GM18498 (cell line): ENCODE results near the gene U2AF1L4.
A peak's percentile ranks its signal among the peaks of the same experiment; 100 is the strongest.

ENCODE experiments used
- ATAC-seq: cut with Tn5 transposase; IDR thresholded peaks from one replicate; pipeline ENCODE4 v1.9.1; 2021; ENCODE audit warnings: mild to moderate bottlenecking, moderate library complexity; ENCODE audit not compliant: unreplicated experiment

U2AF1L4 gene, protein sequence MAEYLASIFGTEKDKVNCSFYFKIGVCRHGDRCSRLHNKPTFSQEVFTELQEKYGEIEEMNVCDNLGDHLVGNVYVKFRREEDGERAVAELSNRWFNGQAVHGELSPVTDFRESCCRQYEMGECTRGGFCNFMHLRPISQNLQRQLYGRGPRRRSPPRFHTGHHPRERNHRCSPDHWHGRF

DNA sequence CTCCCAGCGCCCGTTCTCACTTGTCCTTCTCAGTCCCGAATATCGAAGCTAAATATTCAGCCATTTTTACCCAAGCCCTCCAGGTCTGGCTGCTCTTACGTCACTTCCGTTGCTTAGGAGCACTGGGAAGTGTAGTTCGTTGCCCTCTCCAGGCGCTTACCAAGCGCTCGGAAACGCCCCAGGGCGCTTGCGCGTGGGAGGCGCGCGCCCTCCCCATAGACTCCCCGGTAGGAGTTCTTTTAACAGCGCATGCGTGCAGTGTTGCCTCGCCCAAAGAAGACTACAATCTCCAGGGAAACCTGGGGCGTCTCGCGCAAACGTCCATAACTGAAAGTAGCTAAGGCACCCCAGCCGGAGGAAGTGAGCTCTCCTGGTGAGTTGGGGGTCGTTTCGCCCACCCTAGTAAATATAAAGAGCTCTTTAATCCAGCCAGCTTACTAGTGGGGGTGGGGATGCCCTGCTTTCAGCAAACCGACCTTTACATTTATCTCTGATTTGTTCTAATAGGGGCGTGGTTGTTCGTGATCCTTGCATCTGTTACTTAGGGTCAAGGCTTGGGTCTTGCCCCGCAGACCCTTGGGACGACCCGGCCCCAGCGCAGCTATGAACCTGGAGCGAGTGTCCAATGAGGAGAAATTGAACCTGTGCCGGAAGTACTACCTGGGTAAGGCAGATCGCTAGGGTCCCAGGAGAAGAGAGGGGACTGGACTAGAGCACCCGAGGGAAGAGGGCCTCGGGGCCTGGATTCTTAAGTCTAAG, at the start of gene U2AF1L4, which contains the start of gene PSENEN:
U2AF1L4 (minus strand) TSS at position 91 of the 759 bp plus-strand sequence; CDS start at position 64, 27 bp downstream.
PSENEN (plus strand) TSS at position 324 of the 759 bp plus-strand sequence; CDS start at position 604, 280 bp downstream.
- ATAC-seq: peak; percentile 47

DNA sequence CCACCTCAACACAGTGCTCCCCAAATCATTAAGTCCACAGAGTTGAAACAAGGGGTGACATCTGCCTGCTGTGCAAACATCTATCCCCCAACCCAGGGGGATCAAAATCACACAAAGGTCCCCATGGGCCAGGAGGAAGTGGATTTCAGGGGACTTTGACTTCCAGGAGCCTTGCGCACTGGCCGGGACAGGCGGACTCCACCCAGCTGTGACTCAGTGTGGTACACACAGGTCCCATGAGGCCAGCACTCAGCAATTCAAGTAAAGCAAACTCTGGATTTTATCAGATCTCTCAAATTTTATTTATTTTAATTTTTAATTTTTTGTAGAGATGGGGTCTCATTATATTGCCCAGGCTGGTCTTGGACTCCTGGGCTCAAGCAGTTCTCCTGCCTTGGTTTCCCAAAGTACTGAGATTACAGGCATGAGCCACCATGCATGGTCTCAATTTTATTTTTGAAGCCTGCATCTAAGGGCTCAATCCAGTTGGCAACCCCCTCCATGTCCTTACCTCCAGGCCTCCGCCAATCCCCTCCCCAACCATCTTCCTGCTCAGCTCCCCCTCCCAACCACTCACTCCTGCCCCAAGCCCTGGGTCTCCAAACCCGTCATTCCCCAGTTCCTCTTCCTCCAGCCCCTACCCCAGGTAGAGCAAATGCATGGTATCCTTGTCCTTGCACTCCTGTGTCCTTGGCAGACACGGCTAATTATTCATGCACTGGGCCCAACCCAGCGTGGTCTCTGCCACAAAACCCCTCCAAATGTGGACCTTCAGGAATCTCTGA, 48.4 kb upstream of the U2AF1L4 start:
- ATAC-seq: no peak

DNA sequence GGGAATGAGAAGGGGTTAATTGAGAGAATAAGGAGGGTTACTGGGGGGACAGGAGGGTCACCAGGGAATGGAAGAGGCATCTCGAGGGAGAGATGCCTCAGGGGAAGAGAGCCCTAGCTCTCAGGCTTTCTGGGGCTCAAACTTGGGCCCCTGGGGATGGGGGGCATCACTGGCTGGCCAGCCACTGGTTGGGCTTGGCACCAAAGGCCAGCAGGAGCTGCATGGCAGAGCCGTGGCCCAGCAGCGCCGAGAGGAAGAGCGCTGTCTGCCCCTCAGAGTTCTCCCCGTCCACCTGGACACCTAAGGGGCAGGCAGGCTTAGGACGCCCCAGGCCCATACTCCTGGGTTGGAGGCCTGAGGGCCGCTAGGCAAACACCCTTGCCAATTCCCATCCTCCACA, 47.7 kb upstream of the U2AF1L4 start:
- no peak for ATAC-seq

DNA sequence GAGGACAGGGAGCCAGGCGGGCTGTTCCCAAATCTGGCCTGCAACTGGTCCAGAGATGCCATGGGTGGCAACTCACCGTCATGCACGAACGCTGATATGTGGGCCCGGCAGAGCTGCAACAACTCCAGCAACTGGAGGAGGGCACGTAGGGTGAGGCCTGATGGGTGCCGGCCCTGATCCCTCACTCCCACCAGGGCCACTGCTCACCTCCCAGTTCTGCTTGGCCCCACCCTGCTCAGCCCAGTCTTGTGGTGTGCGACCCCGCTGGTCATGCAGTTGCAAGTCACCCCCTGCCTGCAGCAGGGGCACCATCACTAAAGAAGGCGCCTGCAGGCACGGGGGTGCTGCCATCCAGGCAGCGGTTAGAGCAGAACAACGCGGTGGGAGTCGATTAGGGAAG, 47.1 kb upstream of the U2AF1L4 start:
- no peak for ATAC-seq

DNA sequence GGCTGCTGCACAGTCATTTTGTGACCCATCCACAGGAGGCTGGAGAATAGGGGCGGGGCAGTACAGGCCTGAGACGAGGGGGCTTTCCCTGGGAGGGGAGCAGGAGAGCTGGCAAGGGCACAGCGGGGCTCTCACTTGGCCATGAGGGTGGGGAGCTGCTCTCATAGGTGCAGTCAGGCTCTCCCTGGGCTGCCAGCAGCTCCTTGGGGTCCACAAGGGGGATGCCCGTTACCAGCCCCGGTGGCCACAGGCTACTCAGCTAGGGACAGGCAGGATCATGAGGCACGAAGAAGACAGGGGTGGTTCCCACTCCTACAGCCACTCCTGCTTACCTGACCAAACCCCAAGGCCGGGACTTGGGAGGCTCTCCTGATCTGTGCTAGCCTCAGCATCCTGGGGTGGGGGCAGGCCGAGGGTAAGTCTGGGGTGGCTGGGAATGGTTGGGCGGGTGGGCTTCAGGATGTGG, 46.6 kb upstream of the U2AF1L4 start:
- no peak for ATAC-seq

DNA sequence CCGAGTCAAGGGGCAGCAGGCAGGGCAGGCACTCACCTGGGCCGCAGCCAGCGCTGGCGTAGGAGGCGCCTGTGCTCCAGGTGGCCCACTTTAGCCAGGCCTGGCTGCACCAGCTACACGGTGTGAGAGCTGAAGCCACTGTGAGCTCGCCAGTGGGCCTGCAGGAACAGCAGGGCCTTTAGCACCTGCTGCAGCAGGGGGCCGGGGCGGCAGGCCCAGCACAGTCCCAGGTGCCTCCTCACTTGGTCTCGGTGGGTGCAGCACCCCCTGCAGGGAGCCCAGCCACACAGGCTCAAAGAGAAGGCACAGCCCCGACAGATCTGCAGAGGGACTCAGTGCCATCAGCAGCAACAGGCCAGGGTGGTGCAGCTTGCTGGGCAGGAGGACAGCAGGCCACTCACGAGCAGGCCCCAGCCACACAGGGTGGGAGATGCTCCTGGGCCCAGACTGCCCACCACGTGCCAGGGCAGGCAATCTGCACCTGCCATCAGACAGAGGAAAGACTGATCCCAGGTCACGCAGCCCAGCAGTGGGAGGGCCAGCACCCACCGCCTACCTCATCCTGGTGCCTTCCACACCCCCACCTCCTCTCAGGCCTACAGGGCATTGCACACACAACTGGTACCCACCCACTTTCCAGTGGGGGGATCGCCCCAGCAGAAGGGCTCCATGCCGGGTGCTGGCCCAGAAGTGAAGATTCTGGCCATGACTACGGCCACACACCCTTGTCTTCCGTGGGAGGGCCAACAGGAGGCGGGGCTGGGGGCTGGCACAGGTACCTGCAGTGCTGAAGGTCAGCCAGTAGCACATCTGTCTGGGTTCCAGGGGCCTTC, 46.0 kb upstream of the U2AF1L4 start:
- no peak for ATAC-seq

DNA sequence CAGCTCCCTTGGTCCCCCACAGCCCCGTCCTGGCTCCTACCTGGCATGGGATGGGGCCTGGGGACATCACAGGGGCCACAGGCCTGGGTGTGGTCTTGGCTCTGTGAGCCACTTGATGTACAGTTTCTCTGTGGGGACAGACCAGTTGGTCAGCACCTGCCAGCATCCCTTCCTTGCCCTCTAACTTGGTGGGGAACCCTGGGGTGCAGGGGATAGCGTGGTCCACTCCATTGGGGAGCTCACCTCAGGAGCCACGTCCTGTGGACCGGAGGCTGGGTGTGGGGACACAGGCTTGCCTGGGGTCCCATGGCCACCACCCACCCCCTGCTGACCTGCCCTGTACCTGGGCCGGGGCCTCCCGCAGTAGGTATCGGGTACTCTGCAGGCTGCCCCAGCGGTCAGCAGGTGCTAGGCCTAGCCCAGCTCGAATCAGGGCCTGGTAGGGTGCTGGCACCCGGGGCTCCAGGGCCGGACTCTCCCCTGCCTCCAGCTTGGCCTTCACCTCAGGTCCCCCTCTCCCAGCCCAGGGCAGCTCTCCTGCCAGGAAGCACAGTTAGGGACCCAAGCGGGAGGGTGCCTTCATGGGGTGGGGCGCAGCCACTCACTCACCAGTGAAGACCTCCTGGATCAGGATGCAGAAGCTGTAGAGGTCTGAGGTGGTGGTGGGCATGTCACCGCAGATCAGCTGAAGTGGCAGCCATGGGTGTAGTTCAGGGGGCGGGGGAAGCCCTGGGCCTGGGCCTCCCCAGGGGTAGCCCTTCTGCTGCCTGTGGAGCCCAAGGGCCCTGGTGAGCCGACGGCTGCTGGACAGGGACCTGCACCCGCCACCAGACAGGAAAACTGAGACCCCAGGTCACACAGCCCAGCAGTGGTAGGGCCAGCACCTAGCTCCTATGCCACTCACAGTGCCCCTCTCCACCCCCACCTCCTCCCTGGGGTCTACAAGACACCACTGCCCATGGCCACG, 45.0 kb upstream of the U2AF1L4 start:
- ATAC-seq: no peak

DNA sequence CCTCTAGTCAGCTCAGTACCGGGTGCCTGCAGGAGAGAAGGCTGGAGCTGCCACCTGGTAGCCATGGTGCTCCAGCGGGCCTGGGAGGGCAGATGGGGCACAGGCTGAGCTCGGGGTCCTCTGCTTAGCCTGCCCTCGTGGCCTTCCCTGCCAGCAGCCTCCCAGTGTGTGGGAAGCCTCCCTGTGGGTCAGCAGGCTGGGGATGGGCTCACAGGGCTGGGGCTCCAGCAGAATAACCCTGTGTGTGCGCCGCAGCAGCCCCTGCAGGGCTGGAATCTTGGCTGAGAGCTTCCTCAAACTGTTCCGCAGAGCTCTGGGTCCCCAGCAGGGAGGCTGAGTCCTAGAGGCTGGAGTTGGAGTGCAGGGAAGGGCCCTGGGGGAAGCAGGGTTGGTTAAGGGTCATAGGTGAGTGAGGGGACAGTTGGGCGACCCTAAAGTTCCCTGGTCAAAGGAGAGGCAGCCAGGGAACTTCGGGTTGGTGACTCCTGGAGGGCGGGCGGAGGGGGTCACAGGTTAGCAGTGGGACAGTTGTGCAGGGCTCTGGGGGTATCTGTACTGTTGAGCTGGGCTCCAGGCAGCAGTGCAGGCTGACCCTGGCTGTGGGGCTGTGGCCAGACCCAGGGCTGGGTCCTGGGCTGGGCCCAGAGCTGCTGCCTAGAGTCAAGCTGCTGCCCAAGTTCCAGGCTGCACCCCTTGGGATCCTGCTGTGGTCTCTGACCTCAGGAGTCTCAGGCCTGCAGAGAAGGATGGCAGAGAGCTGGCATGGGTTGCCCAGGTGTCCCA, 44.2 kb upstream of the U2AF1L4 start:
- ATAC-seq: no peak

DNA sequence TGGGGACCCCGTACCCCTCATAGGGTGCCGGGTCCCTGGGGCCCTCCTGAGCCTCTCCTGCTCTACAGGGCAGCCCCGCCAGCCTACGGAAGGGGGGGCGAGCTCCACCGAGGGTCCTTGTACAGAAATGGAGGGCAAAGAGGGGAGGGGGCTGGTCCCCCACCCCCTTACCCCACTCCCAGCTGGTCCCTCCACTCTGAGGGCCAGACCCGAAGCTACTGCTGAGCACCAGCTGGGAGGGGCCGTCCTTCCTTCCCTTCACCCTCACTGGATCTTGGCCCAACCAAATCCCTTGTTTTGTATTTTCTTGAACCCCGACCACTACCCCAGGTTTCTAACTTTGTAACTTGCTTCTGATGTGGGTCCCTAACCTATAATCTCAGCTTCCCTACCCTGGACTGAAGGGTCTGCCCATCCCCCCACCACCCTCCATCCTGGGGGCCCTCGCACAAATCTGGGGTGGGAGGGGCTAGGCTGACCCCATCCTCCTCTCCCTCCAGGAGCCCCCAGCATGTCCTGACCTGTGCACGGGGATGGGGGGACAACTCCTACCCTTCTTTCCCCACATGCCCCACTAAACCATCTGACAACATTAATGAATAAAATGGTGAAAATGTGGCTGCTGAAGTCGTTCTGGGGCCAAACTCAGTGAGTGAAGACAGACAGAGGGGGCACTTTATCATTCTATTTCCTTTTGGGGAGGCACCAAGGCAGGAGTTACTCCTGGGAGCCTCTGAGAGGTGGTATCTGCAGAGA, 43.2 kb upstream of the U2AF1L4 start:
- no peak for ATAC-seq

DNA sequence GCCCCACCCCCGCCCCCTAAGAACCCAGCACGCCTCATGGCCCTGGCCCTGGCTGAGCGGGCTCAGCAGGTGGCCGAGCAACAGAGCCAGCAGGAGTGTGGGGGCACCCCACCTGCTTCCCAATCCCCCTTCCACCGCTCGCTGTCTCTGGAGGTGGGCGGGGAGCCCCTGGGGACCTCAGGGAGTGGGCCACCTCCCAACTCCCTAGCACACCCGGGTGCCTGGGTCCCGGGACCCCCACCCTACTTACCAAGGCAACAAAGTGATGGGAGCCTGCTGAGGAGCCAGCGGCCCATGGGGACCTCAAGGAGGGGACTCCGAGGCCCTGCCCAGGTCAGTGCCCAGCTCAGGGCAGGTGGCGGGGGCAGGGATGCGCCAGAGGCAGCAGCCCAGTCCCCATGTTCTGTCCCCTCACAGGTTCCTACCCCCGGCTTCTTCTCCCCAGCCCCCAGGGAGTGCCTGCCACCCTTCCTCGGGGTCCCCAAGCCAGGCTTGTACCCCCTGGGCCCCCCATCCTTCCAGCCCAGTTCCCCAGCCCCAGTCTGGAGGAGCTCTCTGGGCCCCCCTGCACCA, 42.1 kb upstream of the U2AF1L4 start:
- no peak for ATAC-seq

DNA sequence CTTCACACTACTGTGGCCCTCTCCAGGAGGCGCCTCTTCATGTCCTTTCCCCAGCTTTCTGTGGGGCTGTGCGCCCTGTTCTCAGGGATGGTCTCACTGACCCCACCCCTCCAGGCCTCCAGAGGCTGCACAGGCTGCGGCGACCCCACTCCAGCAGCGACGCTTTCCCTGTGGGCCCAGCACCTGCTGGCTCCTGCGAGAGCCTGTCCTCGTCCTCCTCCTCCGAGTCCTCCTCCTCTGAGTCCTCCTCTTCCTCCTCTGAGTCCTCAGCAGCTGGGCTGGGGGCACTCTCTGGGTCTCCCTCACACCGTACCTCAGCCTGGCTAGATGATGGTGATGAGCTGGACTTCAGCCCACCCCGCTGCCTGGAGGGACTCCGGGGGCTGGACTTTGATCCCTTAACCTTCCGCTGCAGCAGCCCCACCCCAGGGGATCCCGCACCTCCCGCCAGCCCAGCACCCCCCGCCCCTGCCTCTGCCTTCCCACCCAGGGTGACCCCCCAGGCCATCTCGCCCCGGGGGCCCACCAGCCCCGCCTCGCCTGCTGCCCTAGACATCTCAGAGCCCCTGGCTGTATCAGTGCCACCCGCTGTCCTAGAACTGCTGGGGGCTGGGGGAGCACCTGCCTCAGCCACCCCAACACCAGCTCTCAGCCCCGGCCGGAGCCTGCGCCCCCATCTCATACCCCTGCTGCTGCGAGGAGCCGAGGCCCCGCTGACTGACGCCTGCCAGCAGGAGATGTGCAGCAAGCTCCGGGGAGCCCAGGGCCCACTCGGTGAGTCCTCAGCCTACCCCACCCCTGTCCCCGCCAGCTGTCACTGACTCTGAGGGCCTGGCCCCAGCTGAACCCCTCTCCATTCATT, 41.3 kb upstream of the U2AF1L4 start:
- no peak for ATAC-seq

DNA sequence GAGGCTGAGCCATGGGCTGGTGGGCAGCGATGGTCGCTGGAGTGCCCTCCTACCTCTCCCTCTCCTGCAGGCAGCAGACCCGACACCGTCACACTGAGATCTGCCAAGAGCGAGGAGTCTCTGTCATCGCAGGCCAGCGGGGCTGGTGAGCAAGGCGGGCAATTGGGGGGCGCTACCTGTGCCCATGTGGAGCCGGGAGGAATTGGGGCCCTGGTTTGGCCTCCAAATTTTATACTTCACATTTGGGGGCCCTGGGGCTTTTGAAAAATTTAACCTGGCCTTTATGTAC, 40.1 kb upstream of the U2AF1L4 start:
- ATAC-seq: no peak

DNA sequence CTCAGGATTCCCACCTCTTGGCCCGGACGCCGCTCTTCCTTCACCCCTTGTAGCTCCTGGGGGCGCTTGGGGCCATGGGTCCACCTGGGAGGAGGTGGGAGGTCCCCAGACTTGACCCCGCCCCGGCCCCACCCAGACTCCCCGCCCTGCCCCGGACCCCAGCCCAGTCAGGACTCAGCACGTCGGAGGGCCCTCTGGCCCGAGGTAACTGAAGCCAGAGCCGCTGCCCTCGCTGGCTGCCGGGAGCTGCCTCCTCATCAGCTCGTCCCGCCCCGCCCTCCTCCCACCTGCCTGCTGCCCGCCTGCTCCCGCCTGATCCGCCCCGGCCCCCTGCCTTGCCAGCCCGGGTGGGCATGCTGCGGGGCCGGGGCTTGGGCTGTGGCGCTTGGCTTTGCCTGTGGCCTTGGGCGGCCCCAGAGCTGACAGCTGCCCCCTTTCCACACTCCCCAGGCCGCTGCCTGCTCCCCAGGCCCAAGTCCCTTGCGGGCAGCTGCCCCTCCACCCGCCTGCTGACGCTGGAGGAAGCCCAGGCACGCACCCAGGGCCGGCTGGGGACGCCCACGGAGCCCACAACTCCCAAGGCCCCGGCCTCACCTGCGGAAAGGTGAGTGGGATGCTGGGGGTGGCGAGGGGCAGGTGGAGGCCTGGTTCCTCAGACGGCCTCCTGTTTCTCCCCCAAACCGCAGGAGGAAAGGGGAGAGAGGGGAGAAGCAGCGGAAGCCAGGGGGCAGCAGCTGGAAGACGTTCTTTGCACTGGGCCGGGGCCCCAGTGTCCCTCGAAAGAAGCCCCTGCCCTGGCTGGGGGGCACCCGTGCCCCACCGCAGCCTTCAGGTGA, 39.5 kb upstream of the U2AF1L4 start:
- no peak for ATAC-seq

DNA sequence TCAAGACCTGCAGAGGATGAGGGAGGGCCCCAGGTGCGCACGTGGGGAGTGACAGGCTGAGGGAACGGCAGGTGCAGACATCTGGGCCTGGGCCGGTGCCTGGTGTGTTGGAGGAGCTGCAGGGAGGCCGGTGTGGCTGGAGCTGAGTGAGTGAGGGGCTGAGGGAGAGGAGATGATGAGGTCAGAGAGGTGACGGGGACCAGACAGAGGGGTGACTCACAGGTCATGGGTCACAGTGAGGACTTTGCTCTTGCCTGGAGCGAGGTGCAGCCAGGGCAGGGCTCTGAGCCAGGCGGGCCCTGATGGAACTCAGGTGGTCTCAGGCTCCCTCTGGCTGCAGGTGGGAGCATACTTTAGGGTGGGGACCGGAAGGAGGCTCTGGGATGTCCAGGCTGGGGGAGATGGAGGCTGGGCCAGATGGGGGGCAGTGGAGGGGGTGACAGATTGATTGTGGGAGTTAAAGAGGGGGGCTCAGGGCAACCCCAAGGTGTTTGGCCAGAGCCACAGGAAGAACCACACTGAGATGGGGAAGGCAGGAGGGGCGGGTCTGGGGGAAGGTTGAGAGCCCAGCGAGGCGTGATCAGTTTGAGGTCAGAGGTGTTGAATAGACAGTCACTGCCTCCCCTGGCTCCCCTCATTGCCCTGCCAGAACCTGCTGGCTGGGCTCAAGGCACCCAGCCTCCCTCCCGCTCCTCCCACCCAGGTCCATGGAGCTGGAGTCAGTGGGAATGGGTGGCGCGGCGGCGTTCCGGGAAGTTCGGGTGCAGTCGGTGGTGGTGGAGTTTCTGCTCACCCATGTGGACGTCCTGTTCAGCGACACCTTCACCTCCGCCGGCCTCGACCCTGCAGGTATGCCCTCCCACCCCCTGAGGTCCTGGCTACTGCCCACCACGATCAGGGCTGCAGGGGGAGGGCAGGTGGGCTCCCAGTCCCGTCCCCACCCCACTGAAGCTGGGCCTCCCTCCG, 38.5 kb upstream of the U2AF1L4 start:
- no peak for ATAC-seq

DNA sequence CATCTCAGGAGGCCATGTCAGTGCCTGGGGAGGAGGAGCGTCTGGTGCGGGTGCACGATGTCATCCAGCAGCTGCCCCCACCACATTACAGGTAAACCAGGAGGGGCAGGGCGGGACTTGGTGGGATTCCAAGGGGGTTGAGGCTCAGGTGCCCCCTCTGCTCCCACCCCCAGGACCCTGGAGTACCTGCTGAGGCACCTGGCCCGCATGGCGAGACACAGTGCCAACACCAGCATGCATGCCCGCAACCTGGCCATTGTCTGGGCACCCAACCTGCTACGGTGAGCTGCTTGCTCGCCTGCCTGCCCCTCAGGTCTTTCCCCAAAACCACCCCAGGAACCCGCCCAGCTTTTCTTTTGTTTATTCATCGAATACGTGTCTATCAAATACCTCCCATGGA, 37.4 kb upstream of the U2AF1L4 start:
- no peak for ATAC-seq
